Amniotic epithelial cell (primary cell): ENCODE measurements around the gene ALDH3A1.

Experiments
- DNase-seq: peaks from one replicate; pipeline ENCODE4 v3.0.0-alpha.2; 2010; ENCODE audit warnings: low read depth

The ALDH3A1 gene

DNA sequence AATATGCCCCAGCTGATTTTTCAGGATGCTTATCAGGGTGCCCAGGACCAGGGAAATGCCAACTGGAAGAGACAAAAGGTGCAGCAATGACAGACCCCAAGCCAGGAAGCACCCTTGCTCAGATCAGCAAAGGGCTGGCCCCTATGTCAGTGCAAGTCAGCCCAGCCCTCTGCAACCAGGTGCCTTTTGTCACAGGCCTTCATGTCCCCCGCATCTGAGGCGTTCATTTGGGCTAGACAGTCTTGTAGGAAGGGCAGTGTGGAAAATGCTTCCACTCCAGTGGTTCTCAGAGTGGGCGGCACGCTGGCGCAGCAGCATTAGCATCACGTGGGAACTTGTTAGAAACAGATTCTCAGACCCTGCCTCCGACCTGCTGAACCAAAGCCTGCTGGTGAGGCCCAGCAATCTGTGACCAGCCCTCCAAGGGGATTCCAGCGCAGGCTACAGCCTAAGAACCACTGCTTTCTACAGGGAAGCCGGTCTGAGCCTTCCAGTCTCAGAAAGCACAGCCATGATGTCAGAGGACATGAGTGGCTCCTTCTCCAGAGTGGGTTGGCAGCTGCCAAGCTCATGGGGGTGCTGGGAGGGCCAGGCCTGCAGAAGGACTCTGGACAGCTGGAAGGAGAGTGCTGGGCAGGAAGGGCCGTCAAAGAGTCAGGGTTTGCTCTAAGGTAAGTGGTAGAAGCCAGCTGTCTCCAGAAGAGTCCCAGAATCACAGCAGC, 44.8 kb downstream of the ALDH3A1 start:
- DNase-seq = no peak

DNA sequence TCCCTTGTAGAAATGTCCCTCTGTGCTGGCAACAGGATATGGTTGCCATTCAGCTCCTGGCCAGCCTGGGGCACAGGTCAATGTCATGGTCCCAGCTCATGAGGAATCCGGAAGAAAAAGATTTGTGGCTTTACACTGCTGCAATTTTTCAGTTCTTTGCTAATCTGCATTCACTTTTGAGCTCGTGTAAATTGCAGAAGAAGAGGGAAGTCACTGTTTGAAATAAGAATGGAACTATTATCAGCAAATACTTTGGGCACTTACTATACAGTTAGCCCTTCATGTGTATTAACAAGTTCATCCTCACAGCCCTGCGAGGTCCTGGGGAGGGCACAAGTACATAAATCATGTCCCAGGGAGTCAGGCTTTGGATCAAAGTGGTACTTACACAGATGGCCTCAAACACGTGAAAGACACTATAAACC, 45.9 kb downstream of the ALDH3A1 start:
- DNase-seq = no peak
